Panc1 (cell line): ENCODE results near the gene DAGLA. TPM values are rescaled to one million over a fixed set of nuclear protein-coding genes. Genes with fewer than 3 reads are reported as not detected.

ENCODE experiments used
- ATAC-seq: fragments of 200-7000 bp; cut with Tn5 transposase; 2 replicates; pipeline ENCODE4 v1.9.1; 2020; ENCODE audit warnings: mild to moderate bottlenecking, moderate library complexity
- BruUV-seq: library from RNA; stranded (reverse); fragments of 400-500 nt; replicated peaks from 2 replicates; lab custom pipeline; 2021; lab: Mats Ljungman, UMichigan
- CTCF ChIA-PET: fragments of 300-600 bp; sonication (Branson Sonifier 250); formaldehyde crosslinking; loops from one replicate; lab custom pipeline; 2022; ENCODE audit warnings: antibody characterized with exemption; lab: Charles Lee
- POLR2A ChIA-PET: fragments of 300-600 bp; sonication (Branson Sonifier 250); formaldehyde crosslinking; loops from one replicate; lab custom pipeline; 2022; ENCODE audit warnings: antibody characterized with exemption; lab: Charles Lee
- DNase-seq: peaks from one replicate; pipeline ENCODE4 v3.0.0-alpha.2; 2010; ENCODE audit warnings: low read depth, low spot score
- H3K27ac ChIP-seq: 2 replicates; pipeline ENCODE4 v1.5.1; 2011; ENCODE audit warnings: mild to moderate bottlenecking, low read length, inconsistent platforms
- H3K27me3 ChIP-seq: fragments of 200-500 bp; sonication (Bioruptor generic); 2 replicates; pipeline ENCODE4 v1.6.0; 2014; ENCODE audit warnings: low read length, inconsistent platforms; ENCODE audit not compliant: control insufficient read depth, insufficient read depth
- H3K36me3 ChIP-seq: fragments of 200-500 bp; sonication (Bioruptor generic); 2 replicates; pipeline ENCODE4 v1.5.1; 2014; ENCODE audit warnings: inconsistent platforms, mild to moderate bottlenecking, low read length, moderate library complexity; ENCODE audit not compliant: control insufficient read depth, insufficient read depth
- H3K4me1 ChIP-seq: 2 replicates; pipeline ENCODE4 v1.5.1; 2011; ENCODE audit warnings: inconsistent platforms, mild to moderate bottlenecking, low read length, moderate library complexity; ENCODE audit not compliant: control insufficient read depth, insufficient read depth
- H3K4me3 ChIP-seq, 2 experiments: 2 replicates each; pipeline ENCODE4 v1.5.1; 2011 to 2012; ENCODE audit warnings: low read depth in 2 of 2, low read length in 2 of 2, mild to moderate bottlenecking in 2 of 2, inconsistent platforms in 1 of 2, moderate library complexity in 1 of 2
- H3K9me3 ChIP-seq: fragments of 200-500 bp; sonication (Bioruptor generic); 2 replicates; pipeline ENCODE4 v1.5.1; 2014; ENCODE audit warnings: low read depth, mild to moderate bottlenecking, inconsistent platforms, low read length, moderate library complexity; ENCODE audit not compliant: control insufficient read depth, insufficient read depth
- CTCF ChIP-seq: fragments of 450-650 bp; IDR thresholded peaks from 2 replicates; pipeline ENCODE4 v1.5.1; 2017; ENCODE audit warnings: mild to moderate bottlenecking
- POLR2AphosphoS5 ChIP-seq: IDR thresholded peaks from 2 replicates; pipeline ENCODE4 v1.6.1; 2012; ENCODE audit warnings: mild to moderate bottlenecking, low read depth, low read length, moderate library complexity
- REST ChIP-seq, 2 experiments: IDR thresholded peaks; 2 replicates each; pipeline ENCODE4 v1.6.1; 2011 to 2012; ENCODE audit warnings: low read depth in 2 of 2, control low read depth in 1 of 2, low read length in 1 of 2, mild to moderate bottlenecking in 1 of 2, moderate library complexity in 1 of 2; ENCODE audit not compliant: insufficient read depth in 1 of 2
- SIN3A ChIP-seq: IDR thresholded peaks from 2 replicates; pipeline ENCODE4 v1.6.1; 2012; ENCODE audit warnings: low read depth, mild to moderate bottlenecking, low read length, moderate library complexity, borderline replicate concordance; ENCODE audit not compliant: insufficient read depth
- TCF7L2 ChIP-seq: IDR thresholded peaks from 2 replicates; pipeline ENCODE4 v1.6.1; 2011; ENCODE audit warnings: mild to moderate bottlenecking, low read depth, low read length, inconsistent platforms
- in situ Hi-C: cut with HindIII; loops from 2 replicates; pipeline ENCODE4 v1.10.0; 2016; ENCODE audit warnings: low sequenced_read_pairs, low pct_unique_long_range_greater_than_20kb
- intact Hi-C: fragments of 100-400 bp; cut with micrococcal nuclease; formaldehyde crosslinking; loops from one replicate; pipeline ENCODE4 v1.10.0; 2022; ENCODE audit not compliant: unreplicated experiment
- total RNA-seq: library from RNA; stranded (reverse); gene quantifications from one replicate; pipeline ENCODE4 v1.2.1, GENCODE V29; 2021; ENCODE audit not compliant: unreplicated experiment

The DAGLA gene
- total RNA-seq, 1 experiment from 2014 or later = 6.4 TPM

DNA sequence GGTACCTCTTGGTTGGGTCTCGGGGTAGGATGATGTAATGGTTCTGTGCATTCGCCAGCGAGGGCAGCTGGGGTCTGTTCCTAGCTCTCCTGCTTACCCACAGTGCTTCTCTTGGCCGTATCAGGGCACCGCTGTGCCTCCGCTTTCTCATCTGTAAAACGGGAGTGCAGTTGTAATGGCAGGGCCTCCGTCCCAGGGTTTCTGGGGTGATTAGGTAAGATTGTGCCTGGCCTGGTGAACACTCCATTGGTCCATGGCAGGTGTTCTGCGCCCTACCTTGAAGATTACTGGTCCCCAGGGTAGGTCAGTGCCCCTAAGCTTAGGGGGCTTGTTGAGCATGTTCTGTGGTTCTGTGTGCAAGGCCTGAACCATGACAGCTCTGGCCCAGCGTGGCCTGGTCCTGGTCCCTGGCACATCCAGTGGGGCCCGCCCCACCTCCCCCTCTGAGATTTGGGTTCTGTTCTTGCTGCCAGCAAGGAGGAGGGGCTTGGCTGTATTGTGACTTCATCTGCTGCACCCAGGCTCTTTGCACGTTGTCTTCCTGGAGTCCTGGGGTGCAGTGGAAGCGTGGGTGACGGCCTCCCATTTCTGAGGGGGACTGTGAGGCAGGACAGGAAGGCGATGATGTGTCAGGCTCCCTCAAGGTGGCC is 77.1 kb downstream of the DAGLA start:
- intact Hi-C loops (no loop called here), in situ Hi-C loops (no loop called here)
- no TSS peak for BruUV-seq
- H3K4me3 ChIP-seq = no peak overlapping the region
- ATAC-seq (no peak), DNase-seq (no peak)
- no peak overlapping the region for H3K27ac ChIP-seq
- ChIA-PET POLR2A (no interaction called here), CTCF (interaction anchor here (0.6 to 1.4 kb wide), 2 partner anchors 9 to 31 kb away, joined by 3 to 4 read pairs; no protein-coding TSS in a partner anchor)
- H3K36me3 ChIP-seq = no peaks in the 10 kb centered on the region
- H3K9me3 ChIP-seq = no peaks in the 10 kb centered on the region
- H3K27me3 ChIP-seq = no peaks in the 10 kb centered on the region
- TF ChIP-seq REST (IDR thresholded peaks at IDR 0.05; ENCODE audit: insufficient read depth in 1 of 2, low read depth in 2 of 2, low read length in 1 of 2) (no peak), TCF7L2 (no peak), SIN3A (no peak), CTCF (no peak), POLR2AphosphoS5 (no peak)
- peaks cover 5% of the 10 kb centered on the region for H3K4me1 ChIP-seq

GRCh38 chr11:61760946-61761345 is 80.8 kb downstream of the DAGLA start:
- CTCF ChIA-PET = no interaction called here
- Histone ChIP-seq H3K27me3 (no peaks in the 10 kb centered on the region), H3K4me1 (peaks cover 5% of the 10 kb centered on the region), H3K27ac (no peak overlapping the region), H3K4me3 (no peak overlapping the region), H3K9me3 (no peaks in the 10 kb centered on the region), H3K36me3 (no peaks in the 10 kb centered on the region)
- no TSS peak for BruUV-seq
- in situ Hi-C loops = no loop called here
- POLR2A ChIA-PET = no interaction called here
- TF ChIP-seq TCF7L2 = no peak
- no peak for TF ChIP-seq REST (IDR thresholded peaks at IDR 0.05; ENCODE audit: insufficient read depth in 1 of 2, low read depth in 2 of 2, low read length in 1 of 2)
- TF ChIP-seq CTCF = no peak
- intact Hi-C loops = no loop called here
- no peak for DNase-seq
- ATAC-seq = no peak
